Measurements from ENCODE around the gene FARSB. TPM values are rescaled to one million over a fixed set of nuclear protein-coding genes. Genes with fewer than 3 reads are reported as not detected.

FARSB gene
- total RNA-seq, 4 donors from 2014 or later, result 11.1 to 14.3 (median 13.0) TPM

DNA sequence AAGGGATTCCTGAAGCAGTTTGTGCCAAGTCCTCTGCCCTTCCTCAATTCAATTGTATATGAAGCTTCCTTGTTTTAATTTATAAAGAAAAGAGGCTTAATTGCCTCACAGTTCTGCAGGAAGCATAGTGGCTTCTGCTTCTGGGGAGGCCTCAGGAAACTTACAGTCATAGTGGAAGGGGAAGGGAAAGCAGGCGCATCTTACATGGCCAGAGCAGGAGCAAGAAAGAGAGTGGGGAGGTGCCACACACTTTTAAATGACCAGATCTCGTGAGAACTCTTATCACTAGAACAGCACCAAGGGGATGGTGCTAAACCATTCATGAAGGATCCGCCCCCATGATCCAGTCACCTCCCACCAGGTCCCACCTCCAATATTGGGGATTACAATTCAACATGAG lies 117.4 kb downstream of the FARSB start:
- Histone ChIP-seq H3K27me3 (no peaks in the 10 kb centered on the region), H3K4me3 (no peak overlapping the region), H3K4me1 (no peaks in the 10 kb centered on the region), H3K9me3 (no peaks in the 10 kb centered on the region), H3K27ac (no peak overlapping the region), H3K36me3 (no peaks in the 10 kb centered on the region)
- TF ChIP-seq POLR2A (IDR thresholded peaks at IDR 0.05), result no peak
- TF ChIP-seq EP300 (IDR thresholded peaks at IDR 0.05), result no peak
- TF ChIP-seq POLR2AphosphoS5 (IDR thresholded peaks at IDR 0.05), result no peak
- TF ChIP-seq, protein P1, sequence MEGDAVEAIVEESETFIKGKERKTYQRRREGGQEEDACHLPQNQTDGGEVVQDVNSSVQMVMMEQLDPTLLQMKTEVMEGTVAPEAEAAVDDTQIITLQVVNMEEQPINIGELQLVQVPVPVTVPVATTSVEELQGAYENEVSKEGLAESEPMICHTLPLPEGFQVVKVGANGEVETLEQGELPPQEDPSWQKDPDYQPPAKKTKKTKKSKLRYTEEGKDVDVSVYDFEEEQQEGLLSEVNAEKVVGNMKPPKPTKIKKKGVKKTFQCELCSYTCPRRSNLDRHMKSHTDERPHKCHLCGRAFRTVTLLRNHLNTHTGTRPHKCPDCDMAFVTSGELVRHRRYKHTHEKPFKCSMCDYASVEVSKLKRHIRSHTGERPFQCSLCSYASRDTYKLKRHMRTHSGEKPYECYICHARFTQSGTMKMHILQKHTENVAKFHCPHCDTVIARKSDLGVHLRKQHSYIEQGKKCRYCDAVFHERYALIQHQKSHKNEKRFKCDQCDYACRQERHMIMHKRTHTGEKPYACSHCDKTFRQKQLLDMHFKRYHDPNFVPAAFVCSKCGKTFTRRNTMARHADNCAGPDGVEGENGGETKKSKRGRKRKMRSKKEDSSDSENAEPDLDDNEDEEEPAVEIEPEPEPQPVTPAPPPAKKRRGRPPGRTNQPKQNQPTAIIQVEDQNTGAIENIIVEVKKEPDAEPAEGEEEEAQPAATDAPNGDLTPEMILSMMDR (IDR thresholded peaks at IDR 0.05), result no peak
- WGBS, 2 donors (ENCODE audit: low coverage in 1 of 2), result 94% methylated on average over 3 of the region's 3 CpGs; no CpG with 5 or more reads in 1 of the 2 donors
- ATAC-seq, result no peak

DNA sequence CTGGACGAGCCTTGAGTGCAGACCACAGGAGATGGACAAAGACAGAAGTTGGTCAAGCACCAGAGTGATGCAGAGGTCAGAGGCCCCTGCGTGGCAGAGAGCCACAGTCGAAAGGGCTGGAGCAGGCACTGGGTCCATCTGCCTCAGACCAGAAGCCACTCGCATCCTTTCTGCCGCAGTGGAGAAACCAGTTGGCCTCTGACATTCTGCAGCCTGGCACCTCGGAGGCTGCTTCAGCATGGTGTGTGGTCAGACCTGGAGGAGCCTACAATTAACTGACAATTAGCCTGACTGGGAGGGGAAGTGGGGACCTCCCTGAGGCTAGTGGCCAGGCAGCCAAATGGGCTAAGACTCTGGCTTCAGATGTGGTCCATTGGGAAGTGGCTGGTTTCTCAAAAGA lies 120.4 kb downstream of the FARSB start:
- TF ChIP-seq POLR2A (IDR thresholded peaks at IDR 0.05), result no peak
- no peak for TF ChIP-seq POLR2AphosphoS5 (IDR thresholded peaks at IDR 0.05)
- no peak for TF ChIP-seq EP300 (IDR thresholded peaks at IDR 0.05)
- TF ChIP-seq, protein P1 (IDR thresholded peaks at IDR 0.05), result no peak
- Histone ChIP-seq H3K36me3 (no peaks in the 10 kb centered on the region), H3K4me3 (no peak overlapping the region), H3K27me3 (no peaks in the 10 kb centered on the region), H3K4me1 (no peaks in the 10 kb centered on the region), H3K27ac (no peak overlapping the region), H3K9me3 (no peaks in the 10 kb centered on the region)
- WGBS, 2 donors (ENCODE audit: low coverage in 1 of 2), result 70 to 85% methylated on average over 2 to 3 of the region's 6 CpGs
- ATAC-seq, result no peak

DNA sequence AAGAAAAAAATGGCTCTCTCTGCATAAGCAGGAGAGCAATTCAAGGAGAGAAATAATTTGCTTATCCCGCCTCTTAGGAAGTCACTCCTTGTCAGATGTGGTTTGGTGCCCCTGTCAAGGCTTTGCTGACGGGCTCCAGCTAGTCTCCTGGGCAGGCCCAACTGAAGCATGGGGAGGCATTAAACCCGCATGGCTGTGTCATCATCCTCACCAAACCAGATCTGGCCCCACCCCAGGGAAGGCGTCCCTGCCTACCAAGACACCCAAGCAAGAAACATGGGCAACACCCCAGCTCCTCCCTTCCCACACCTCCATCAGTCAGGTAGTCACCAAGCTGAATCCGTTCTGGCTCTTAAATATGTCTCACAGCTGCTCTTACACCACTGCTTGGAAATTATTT lies 123.6 kb downstream of the FARSB start:
- H3K27me3 ChIP-seq, result no peaks in the 10 kb centered on the region
- no peak overlapping the region for H3K27ac ChIP-seq
- no peaks in the 10 kb centered on the region for H3K4me1 ChIP-seq
- no peak overlapping the region for H3K4me3 ChIP-seq
- whole genome bisulfite sequencing, 2 donors (ENCODE audit: low coverage in 1 of 2), result 95 to 100% methylated on average over 2 to 4 of the region's 5 CpGs
- TF ChIP-seq, protein P1 (IDR thresholded peaks at IDR 0.05), result no peak
- TF ChIP-seq EP300 (IDR thresholded peaks at IDR 0.05) (no peak), POLR2AphosphoS5 (IDR thresholded peaks at IDR 0.05) (no peak), POLR2A (IDR thresholded peaks at IDR 0.05) (no peak)
- no peaks in the 10 kb centered on the region for H3K36me3 ChIP-seq
- peaks cover 0 to 7% (median 0%) of the 10 kb centered on the region in 3 donors for H3K9me3 ChIP-seq
- no peak for ATAC-seq

DNA sequence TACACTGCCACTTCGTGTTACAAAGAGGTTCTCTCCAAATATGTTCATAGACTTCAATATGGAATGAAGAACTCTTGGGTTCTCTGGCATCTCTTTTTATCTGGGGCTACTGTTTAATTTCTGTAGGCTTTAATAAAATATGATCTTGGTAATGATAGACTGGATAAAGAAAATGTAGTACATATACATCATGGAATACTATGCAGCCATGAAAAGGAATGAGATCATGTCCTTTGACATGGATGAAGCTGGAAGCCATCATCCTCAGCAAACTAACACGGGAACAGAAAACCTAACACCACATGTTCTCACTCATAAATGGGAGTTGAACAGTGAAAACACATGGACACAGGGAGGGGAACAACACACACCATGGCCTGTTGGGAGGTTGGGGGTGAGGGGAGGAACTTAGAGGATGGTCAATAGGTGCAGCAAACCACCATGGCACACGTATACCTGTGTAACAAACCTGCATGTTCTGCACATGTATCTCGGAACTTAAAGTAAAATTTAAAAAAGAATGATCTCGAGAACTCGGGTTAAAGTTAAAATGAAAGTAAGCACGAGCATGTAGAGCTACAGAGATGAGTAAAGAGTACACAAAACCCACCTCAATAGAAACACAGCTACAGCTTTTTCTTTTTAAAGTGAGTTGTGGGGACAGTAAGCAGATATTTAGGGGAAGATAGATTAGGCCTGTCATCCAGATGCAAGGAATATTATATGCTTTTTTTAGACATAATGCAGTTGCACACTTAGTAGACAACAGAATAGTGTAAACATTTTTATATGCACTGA lies 129.2 kb downstream of the FARSB start:
- ATAC-seq, result no peak
- Histone ChIP-seq H3K9me3 (peaks cover 0 to 7% (median 0%) of the 10 kb centered on the region in 3 donors), H3K27ac (no peak overlapping the region), H3K36me3 (no peaks in the 10 kb centered on the region), H3K4me3 (no peak overlapping the region), H3K4me1 (no peaks in the 10 kb centered on the region), H3K27me3 (no peaks in the 10 kb centered on the region)
- WGBS, 2 donors (ENCODE audit: low coverage in 1 of 2), result 76 to 90% methylated on average over 4 to 7 of the region's 7 CpGs
- TF ChIP-seq, protein P1 (IDR thresholded peaks at IDR 0.05), result no peak

DNA sequence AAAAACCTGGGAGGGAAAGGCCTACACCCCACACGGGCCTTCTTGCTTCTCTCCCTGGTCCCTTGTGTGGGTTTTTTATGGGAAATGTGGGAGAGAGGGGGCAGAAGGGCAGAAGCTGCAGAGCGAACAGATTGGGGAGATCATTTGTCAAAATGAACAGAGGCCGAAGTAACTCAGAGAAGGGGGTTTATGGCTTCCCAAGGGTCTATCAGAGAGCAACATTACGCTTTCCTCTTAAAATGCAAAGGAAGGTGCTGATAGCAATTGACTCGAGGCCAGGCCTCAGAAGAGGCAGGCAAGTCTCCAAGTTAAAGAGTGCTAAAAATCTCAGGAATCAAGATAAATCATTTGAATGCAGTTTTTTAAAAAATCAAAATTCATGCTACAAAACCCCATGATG lies 130.1 kb downstream of the FARSB start:
- Histone ChIP-seq H3K9me3 (peaks cover 0 to 7% (median 0%) of the 10 kb centered on the region in 3 donors), H3K4me1 (no peaks in the 10 kb centered on the region), H3K27ac (no peak overlapping the region), H3K36me3 (no peaks in the 10 kb centered on the region), H3K27me3 (no peaks in the 10 kb centered on the region), H3K4me3 (no peak overlapping the region)
- WGBS, 2 donors (ENCODE audit: low coverage in 1 of 2), result 68 to 70% methylated on average over 2 to 5 of the region's 5 CpGs
- TF ChIP-seq, protein P1 (IDR thresholded peaks at IDR 0.05), result no peak
- TF ChIP-seq EP300 (IDR thresholded peaks at IDR 0.05) (no peak), POLR2AphosphoS5 (IDR thresholded peaks at IDR 0.05) (no peak), POLR2A (IDR thresholded peaks at IDR 0.05) (no peak)
- no peak for ATAC-seq

Data from gastroesophageal sphincter (tissue), 4 donors.